Upper lobe of left lung (tissue), 4 donors: ENCODE results near the gene STX3.

Source experiments
- EP300 ChIP-seq, 4 donors: sonication (generic); formaldehyde crosslinking; IDR thresholded peaks; one replicate each; pipeline ENCODE4 v1.5.1; 2017; ENCODE audit warnings: antibody characterized with exemption in 4 of 4, control low read depth in 2 of 4
- POLR2A ChIP-seq, 4 donors: fragments of 450-650 bp; IDR thresholded peaks; one replicate each; pipeline ENCODE4 v1.5.1; 2016 to 2017; ENCODE audit warnings: antibody characterized with exemption in 4 of 4, mild to moderate bottlenecking in 2 of 4
- TF ChIP-seq, protein P1 (sequence below), 6 experiments: fragments of 450-650 bp in 4 of 6; fragments of 200-600 bp in 2 of 6; sonication (generic) in 2 of 6; IDR thresholded peaks; one replicate each; pipeline ENCODE4 v1.5.1; 2016 to 2019; ENCODE audit warnings: antibody characterized with exemption in 6 of 6

DNA sequence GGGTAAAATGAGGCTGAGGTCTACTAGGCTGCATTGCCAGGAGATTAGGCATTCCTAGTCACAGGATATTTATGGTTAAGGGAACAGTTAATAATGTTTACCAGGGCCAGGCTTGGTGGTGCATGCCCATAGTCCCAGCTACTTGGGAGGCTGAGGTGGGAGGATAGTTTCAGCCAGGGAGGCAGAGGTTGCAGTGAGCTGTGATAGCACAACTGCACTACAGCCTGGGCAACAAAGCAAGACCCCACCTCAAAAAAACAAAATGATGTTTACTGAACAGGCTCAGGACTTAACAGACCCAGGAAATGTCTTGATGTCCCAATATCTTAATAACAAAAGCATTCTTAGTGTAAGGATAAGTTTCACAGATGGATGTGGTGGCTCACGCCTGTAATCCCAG lies 58.2 kb downstream of the STX3 start:
- no peak for TF ChIP-seq EP300 (IDR thresholded peaks at IDR 0.05)
- TF ChIP-seq, protein P1, sequence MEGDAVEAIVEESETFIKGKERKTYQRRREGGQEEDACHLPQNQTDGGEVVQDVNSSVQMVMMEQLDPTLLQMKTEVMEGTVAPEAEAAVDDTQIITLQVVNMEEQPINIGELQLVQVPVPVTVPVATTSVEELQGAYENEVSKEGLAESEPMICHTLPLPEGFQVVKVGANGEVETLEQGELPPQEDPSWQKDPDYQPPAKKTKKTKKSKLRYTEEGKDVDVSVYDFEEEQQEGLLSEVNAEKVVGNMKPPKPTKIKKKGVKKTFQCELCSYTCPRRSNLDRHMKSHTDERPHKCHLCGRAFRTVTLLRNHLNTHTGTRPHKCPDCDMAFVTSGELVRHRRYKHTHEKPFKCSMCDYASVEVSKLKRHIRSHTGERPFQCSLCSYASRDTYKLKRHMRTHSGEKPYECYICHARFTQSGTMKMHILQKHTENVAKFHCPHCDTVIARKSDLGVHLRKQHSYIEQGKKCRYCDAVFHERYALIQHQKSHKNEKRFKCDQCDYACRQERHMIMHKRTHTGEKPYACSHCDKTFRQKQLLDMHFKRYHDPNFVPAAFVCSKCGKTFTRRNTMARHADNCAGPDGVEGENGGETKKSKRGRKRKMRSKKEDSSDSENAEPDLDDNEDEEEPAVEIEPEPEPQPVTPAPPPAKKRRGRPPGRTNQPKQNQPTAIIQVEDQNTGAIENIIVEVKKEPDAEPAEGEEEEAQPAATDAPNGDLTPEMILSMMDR (IDR thresholded peaks at IDR 0.05) = no peak
- TF ChIP-seq POLR2A (IDR thresholded peaks at IDR 0.05) = no peak
